Measurements from ENCODE around the gene TUBA1C. TPM values are rescaled to one million over a fixed set of nuclear protein-coding genes. Genes with fewer than 3 reads are reported as not detected.

Gene TUBA1C
- total RNA-seq: 100 to 1,000 TPM; 600 to 684 TPM
- 567 TPM for polyA plus RNA-seq (2013, experiment 1 of 2)
- 581 TPM for polyA plus RNA-seq (2013, experiment 2 of 2)
- long read RNA-seq, experiment 1, transcript TUBA1C-201 (4 exons, 3,001 nt): major isoform, 535 of 689 reads
- long read RNA-seq, experiment 1, transcript TUBA1C-203 (2 exons, 1,105 nt): minor isoform, 14 of 689 reads
- long read RNA-seq, experiment 1, partial matches to known transcripts: 121 of 689 reads
- long read RNA-seq, experiment 1, other reads (novel, unspliced or antisense): 19 of 689 reads
- long read RNA-seq, experiment 2, transcript TUBA1C-203 (2 exons, 1,105 nt): minor isoform, 9 of 168 reads
- long read RNA-seq, experiment 2, transcript TUBA1C-201 (4 exons, 3,001 nt): major isoform, 127 of 168 reads
- long read RNA-seq, experiment 2, partial matches to known transcripts: 16 of 168 reads
- long read RNA-seq, experiment 2, other reads (novel, unspliced or antisense): 16 of 168 reads
- long read RNA-seq, experiment 3, transcript TUBA1C-201 (4 exons, 3,001 nt): major isoform, 838 of 906 reads
- long read RNA-seq, experiment 3, partial matches to known transcripts: 60 of 906 reads
- long read RNA-seq, experiment 3, other reads (novel, unspliced or antisense): 5 of 906 reads
- long read RNA-seq, experiment 4, transcript TUBA1C-201 (4 exons, 3,001 nt): major isoform, 2,272 of 2,333 reads
- long read RNA-seq, experiment 4, partial matches to known transcripts: 32 of 2,333 reads
- long read RNA-seq, experiment 4, other reads (novel, unspliced or antisense): 28 of 2,333 reads

DNA sequence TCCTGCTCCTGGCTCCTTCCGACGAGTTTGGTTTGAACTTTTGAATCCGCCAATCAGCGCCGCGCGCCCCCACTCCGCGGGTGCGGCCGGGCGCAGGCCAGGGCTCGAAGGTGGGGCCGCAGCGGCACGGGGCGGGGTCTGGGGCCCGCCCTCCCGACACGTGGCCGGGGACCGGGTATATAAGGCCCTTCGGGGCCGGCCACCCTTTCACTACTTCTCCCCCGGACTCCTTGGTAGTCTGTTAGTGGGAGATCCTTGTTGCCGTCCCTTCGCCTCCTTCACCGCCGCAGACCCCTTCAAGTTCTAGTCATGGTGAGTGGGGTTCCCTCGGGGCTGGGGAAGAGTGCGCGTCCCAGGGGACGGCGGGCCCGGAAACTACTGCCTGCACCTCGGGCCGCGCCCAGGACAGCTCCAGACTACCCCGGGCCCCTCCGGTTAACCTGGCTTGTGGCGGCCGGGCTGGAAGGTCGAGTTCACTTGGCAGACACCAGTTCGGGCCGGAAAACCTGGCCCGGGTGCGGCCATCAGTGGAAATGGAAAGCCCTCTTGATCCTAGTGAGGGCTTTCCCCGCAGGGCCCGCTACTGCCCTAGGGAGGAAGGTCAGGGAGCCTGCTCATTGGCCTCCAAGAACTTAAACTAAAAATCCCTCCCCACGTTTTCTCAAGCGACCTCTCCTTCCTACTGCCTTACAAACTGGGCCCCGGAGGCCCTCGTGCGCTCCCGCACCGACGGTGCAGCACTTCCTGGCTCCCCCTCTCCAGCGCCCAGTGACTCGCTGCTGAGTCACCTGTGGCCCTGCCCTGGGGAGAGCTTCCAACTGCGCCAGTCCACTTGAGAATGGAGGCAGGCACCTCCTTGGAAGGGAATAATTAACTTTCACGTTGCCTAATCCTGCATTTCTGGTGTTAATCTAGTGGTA lies at the start of gene TUBA1C:
TSS of gene TUBA1C (plus strand) at position 210 of the 920 bp plus-strand sequence. CDS start at position 310, 100 bp downstream.
- no peaks in the 10 kb centered on the region for H3K27me3 ChIP-seq (ENCODE audit: control insufficient read depth, insufficient read depth, low read length, poor library complexity, severe bottlenecking)
- Mint-ChIP-seq H3K4me1 (peaks cover 9% of the 10 kb centered on the region), H3K27me3 (ENCODE audit: insufficient read depth) (no peaks in the 10 kb centered on the region), H3K27ac (peak within 1 kb of the TSS; percentile 98), H3K9me3 (peaks cover 18% of the 10 kb centered on the region), H3K36me3 (ENCODE audit: low read depth) (peaks cover 41% of the 10 kb centered on the region), H3K4me3 (peak within 1 kb of the TSS; percentile 94)
- no peaks in the 10 kb centered on the region for H3K9me3 ChIP-seq (ENCODE audit: control insufficient read depth, low read length)
- DNase-seq: peak; percentile 100
- peaks cover 38% of the 10 kb centered on the region for H3K36me3 ChIP-seq (ENCODE audit: control insufficient read depth, insufficient read depth, low read length)
- H3K4me1 ChIP-seq (ENCODE audit: control insufficient read depth, insufficient read depth, low read length): no peaks in the 10 kb centered on the region
- peak within 1 kb of the TSS; percentile 99 for H3K4me3 ChIP-seq (ENCODE audit: low read length)
- TF ChIP-seq, protein P1, sequence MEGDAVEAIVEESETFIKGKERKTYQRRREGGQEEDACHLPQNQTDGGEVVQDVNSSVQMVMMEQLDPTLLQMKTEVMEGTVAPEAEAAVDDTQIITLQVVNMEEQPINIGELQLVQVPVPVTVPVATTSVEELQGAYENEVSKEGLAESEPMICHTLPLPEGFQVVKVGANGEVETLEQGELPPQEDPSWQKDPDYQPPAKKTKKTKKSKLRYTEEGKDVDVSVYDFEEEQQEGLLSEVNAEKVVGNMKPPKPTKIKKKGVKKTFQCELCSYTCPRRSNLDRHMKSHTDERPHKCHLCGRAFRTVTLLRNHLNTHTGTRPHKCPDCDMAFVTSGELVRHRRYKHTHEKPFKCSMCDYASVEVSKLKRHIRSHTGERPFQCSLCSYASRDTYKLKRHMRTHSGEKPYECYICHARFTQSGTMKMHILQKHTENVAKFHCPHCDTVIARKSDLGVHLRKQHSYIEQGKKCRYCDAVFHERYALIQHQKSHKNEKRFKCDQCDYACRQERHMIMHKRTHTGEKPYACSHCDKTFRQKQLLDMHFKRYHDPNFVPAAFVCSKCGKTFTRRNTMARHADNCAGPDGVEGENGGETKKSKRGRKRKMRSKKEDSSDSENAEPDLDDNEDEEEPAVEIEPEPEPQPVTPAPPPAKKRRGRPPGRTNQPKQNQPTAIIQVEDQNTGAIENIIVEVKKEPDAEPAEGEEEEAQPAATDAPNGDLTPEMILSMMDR (conservative IDR thresholded peaks at IDR 0.05): no peak
- H3K9ac ChIP-seq (ENCODE audit: extremely low read depth, low read length, poor library complexity, severe bottlenecking): peak within 1 kb of the TSS; percentile 99
- peak within 1 kb of the TSS; percentile 69 for H3K27ac ChIP-seq (ENCODE audit: low read depth, low read length)
- WGBS, 2 experiments (ENCODE audit: insufficient coverage in 1 of 2, insufficient read length in 1 of 2): 0 to 2% methylated on average over 23 to 59 of the region's 61 CpGs

DNA sequence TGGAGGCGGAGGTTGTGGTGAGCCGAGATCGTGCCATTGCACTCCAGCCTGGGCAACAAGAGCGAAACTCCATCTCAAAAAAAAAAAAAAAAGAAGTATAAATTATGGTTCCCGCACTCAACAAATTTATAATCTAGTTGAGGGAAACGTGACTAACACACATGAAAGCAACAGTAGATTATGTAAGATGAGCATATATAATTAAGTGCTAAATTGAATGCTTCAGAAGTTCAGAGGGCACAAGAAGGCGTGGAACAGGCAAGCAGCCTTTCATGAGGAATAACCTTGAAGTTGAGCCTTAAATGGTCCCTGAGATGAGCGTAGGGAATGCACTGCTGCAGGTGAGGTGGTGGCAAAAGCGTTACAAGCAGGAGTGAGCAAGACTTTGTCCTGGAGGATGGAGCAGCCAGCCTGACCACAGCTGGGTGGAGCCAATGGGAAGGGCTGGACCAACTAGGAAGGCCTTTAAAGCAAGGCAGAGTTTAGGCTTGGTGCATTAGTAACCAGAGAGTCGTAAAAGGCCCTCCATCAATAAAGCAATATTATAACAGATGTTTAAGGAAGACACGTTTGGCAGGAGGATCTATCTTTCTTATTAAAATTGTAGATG lies 45.4 kb upstream of the TUBA1C start:
- H3K4me3 ChIP-seq (ENCODE audit: low read length): no peak overlapping the region
- no peak overlapping the region for H3K27ac ChIP-seq (ENCODE audit: low read depth, low read length)
- Mint-ChIP-seq H3K27ac (no peak overlapping the region), H3K9me3 (no peaks in the 10 kb centered on the region), H3K4me1 (peaks cover 9% of the 10 kb centered on the region), H3K36me3 (ENCODE audit: low read depth) (no peaks in the 10 kb centered on the region), H3K27me3 (ENCODE audit: insufficient read depth) (peaks cover 38% of the 10 kb centered on the region), H3K4me3 (no peak overlapping the region)
- H3K4me1 ChIP-seq (ENCODE audit: control insufficient read depth, insufficient read depth, low read length): no peaks in the 10 kb centered on the region
- H3K27me3 ChIP-seq (ENCODE audit: control insufficient read depth, insufficient read depth, low read length, poor library complexity, severe bottlenecking): peaks cover 19% of the 10 kb centered on the region
- TF ChIP-seq, protein P1 (conservative IDR thresholded peaks at IDR 0.05): no peak
- H3K9me3 ChIP-seq (ENCODE audit: control insufficient read depth, low read length): no peaks in the 10 kb centered on the region
- peak; percentile 57 for DNase-seq
- H3K36me3 ChIP-seq (ENCODE audit: control insufficient read depth, insufficient read depth, low read length): no peaks in the 10 kb centered on the region
- WGBS, 2 experiments (ENCODE audit: insufficient coverage in 1 of 2, insufficient read length in 1 of 2): 82 to 96% methylated on average over 4 to 10 of the region's 11 CpGs
- no peak overlapping the region for H3K9ac ChIP-seq (ENCODE audit: extremely low read depth, low read length, poor library complexity, severe bottlenecking)
